ENCODE results near the gene CAPN8.

The CAPN8 gene

DNA sequence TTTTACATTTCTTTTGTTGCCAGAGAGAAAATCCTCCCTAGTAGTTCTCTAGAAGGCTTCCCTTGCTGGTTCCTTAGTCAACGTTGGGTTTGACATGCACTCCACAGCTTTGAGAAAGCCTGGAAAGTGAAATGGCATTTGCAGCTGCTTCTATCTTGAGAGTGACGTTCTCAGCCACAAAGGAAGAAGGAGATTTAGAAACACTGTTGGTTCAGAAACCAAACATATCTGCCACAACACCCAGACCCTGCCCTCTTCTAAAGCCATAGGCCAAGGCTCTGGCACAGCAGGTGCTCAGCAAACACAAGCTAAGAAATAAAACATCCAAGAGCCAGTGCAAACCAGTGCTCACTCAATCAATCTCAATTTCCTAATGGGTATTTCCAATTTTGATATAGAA, 150.9 kb downstream of the CAPN8 start:
- DNase-seq (ENCODE audit: insufficient read length) (no peak), FAIRE-seq (no peak)
- TF ChIP-seq POLR2A (IDR thresholded peaks at IDR 0.05; ENCODE audit: low read depth, low read length) (no peak), POLR2AphosphoS5 (IDR thresholded peaks at IDR 0.05; ENCODE audit: low read depth, low read length) (no peak), TAF1 (IDR thresholded peaks at IDR 0.05; ENCODE audit: borderline replicate concordance, low read depth, low read length) (no peak)

GRCh38 chr1:223513309-223513708, 152.2 kb downstream of the CAPN8 start:
- no peak for DNase-seq (ENCODE audit: insufficient read length)
- TF ChIP-seq POLR2A (IDR thresholded peaks at IDR 0.05; ENCODE audit: low read depth, low read length) (no peak), TAF1 (IDR thresholded peaks at IDR 0.05; ENCODE audit: borderline replicate concordance, low read depth, low read length) (no peak), POLR2AphosphoS5 (IDR thresholded peaks at IDR 0.05; ENCODE audit: low read depth, low read length) (no peak)
- no peak for FAIRE-seq

DNA sequence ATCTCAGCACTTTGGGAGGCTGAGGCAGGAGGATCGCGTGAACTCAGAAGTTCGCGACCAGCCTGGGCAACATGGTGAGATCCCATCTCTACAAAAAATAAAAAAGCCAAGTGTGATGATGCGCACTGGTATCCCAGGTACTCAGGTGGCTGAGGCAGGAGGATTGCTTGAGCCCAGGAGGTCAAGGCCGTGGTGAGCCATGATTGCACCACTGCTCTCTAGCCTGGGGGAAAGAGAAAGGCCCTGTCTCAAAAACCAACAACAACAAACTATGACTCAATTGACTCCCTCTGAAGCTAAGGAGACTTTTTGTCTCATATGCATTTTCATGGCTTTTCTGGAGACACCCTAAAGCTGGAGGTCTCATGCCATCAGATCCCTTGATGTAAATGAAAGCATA, 153.4 kb downstream of the CAPN8 start:
- TF ChIP-seq POLR2A (IDR thresholded peaks at IDR 0.05; ENCODE audit: low read depth, low read length) (no peak), TAF1 (IDR thresholded peaks at IDR 0.05; ENCODE audit: borderline replicate concordance, low read depth, low read length) (no peak), POLR2AphosphoS5 (IDR thresholded peaks at IDR 0.05; ENCODE audit: low read depth, low read length) (no peak)
- DNase-seq (ENCODE audit: insufficient read length), result no peak
- no peak for FAIRE-seq

- DNase-seq (ENCODE audit: insufficient read length) (no peak), FAIRE-seq (no peak)
- no peak for TF ChIP-seq POLR2A (IDR thresholded peaks at IDR 0.05; ENCODE audit: low read depth, low read length)
- no peak for TF ChIP-seq TAF1 (IDR thresholded peaks at IDR 0.05; ENCODE audit: borderline replicate concordance, low read depth, low read length)
- TF ChIP-seq POLR2AphosphoS5 (IDR thresholded peaks at IDR 0.05; ENCODE audit: low read depth, low read length), result no peak
These were observed 156.7 kb downstream of the CAPN8 start for GRCh38 chr1:223508796-223509195.

- FAIRE-seq (no peak), DNase-seq (ENCODE audit: insufficient read length) (no peak)
- no peak for TF ChIP-seq POLR2AphosphoS5 (IDR thresholded peaks at IDR 0.05; ENCODE audit: low read depth, low read length)
- TF ChIP-seq TAF1 (IDR thresholded peaks at IDR 0.05; ENCODE audit: borderline replicate concordance, low read depth, low read length), result no peak
- TF ChIP-seq POLR2A (IDR thresholded peaks at IDR 0.05; ENCODE audit: low read depth, low read length), result no peak
These were observed 160.8 kb downstream of the CAPN8 start for GRCh38 chr1:223504741-223505140.

- TF ChIP-seq TAF1 (IDR thresholded peaks at IDR 0.05; ENCODE audit: borderline replicate concordance, low read depth, low read length), result no peak
- TF ChIP-seq POLR2A (IDR thresholded peaks at IDR 0.05; ENCODE audit: low read depth, low read length), result no peak
- no peak for TF ChIP-seq POLR2AphosphoS5 (IDR thresholded peaks at IDR 0.05; ENCODE audit: low read depth, low read length)
- DNase-seq (ENCODE audit: insufficient read length) (no peak), FAIRE-seq (no peak)
These were observed 162.2 kb downstream of the CAPN8 start for GRCh38 chr1:223503348-223503747.

GRCh38 chr1:223500560-223501425, 164.7 kb downstream of the CAPN8 start:
- FAIRE-seq, result no peak
- no peak for DNase-seq (ENCODE audit: insufficient read length)
- no peak for TF ChIP-seq POLR2AphosphoS5 (IDR thresholded peaks at IDR 0.05; ENCODE audit: low read depth, low read length)

DNA sequence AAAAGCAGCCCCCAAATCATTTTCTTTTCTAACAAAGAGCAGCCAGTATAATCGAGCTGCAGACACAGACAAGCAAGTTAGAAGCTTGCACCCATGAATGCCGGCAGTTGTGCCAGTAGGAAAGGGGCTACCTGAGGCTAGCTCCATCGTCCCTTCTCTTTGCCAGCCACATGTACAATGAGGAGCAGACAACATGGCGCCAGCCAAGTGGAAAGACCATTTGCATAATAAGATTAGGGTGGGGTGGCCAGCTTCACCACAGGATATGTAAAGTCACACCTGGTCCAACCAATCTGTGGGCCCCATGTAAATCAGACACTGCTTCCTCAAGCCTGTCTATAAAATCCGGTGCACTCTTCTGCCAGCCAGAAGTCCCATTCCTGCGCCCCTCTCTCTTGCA, 168.6 kb downstream of the CAPN8 start:
- FAIRE-seq (no peak), DNase-seq (ENCODE audit: insufficient read length) (no peak)
- TF ChIP-seq POLR2AphosphoS5 (IDR thresholded peaks at IDR 0.05; ENCODE audit: low read depth, low read length) (no peak), TAF1 (IDR thresholded peaks at IDR 0.05; ENCODE audit: borderline replicate concordance, low read depth, low read length) (no peak), POLR2A (IDR thresholded peaks at IDR 0.05; ENCODE audit: low read depth, low read length) (no peak)

GRCh38 chr1:223494926-223495645, 170.4 kb downstream of the CAPN8 start:
- DNase-seq (ENCODE audit: insufficient read length), result no peak
- no peak for TF ChIP-seq TAF1 (IDR thresholded peaks at IDR 0.05; ENCODE audit: borderline replicate concordance, low read depth, low read length)
- FAIRE-seq, result no peak

DNA sequence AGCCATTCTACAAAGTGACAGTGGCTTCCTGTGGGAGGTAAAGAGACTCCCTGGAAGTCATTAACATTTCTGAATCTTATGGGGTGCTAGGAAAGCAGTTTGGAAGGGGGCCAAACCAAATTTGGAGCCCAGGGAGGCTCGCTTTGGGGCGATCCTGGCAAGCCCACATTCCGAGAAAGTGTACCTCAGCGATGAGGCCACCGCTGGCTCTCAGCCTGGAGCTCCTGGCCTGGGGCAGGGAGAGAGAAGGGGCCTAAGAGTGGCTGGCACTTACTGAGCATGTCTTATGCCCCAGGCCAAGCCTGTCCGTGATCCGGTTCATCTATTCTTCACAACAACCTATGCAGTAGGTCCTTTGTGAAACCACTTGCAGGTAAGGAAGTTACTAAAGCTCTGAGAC, 173.5 kb downstream of the CAPN8 start:
- no peak for TF ChIP-seq TAF1 (IDR thresholded peaks at IDR 0.05; ENCODE audit: borderline replicate concordance, low read depth, low read length)
- TF ChIP-seq POLR2A (IDR thresholded peaks at IDR 0.05; ENCODE audit: low read depth, low read length), result no peak
- TF ChIP-seq POLR2AphosphoS5 (IDR thresholded peaks at IDR 0.05; ENCODE audit: low read depth, low read length), result no peak
- no peak for DNase-seq (ENCODE audit: insufficient read length)
- FAIRE-seq, result no peak
